Natural killer cell (primary cell): ENCODE measurements around the gene ODAM. TPM values are rescaled to one million over a fixed set of nuclear protein-coding genes. Genes with fewer than 3 reads are reported as not detected.

Source experiments
- ATAC-seq, 3 donors: fragments of 150-1000 bp in 2 of 3; fragments of 200-7000 bp in 1 of 3; cut with Tn5 transposase; 1 replicate in 1 of 3; 2 replicates in 2 of 3; pipeline ENCODE4 v1.10.0; 2021; ENCODE audit warnings: mild to moderate bottlenecking in 2 of 3, moderate library complexity in 2 of 3
- DNase-seq, 2 donors: peaks; one replicate each; pipeline versions ENCODE4 v3.0.0 to v3.0.0-alpha.2; 2013 to 2021; ENCODE audit warnings: mixed read lengths in 1 of 2
- H3K27ac ChIP-seq: one replicate; pipeline ENCODE4 v1.5.1; 2013; ENCODE audit warnings: mild to moderate bottlenecking, low read length
- H3K27me3 ChIP-seq: one replicate; pipeline ENCODE4 v1.6.1; 2013; ENCODE audit warnings: low read length; ENCODE audit not compliant: control insufficient read depth, insufficient read depth
- H3K36me3 ChIP-seq: one replicate; pipeline ENCODE4 v1.6.1; 2013; ENCODE audit warnings: low read length; ENCODE audit not compliant: control insufficient read depth, insufficient read depth
- H3K4me1 ChIP-seq: one replicate; pipeline ENCODE4 v1.6.1; 2013; ENCODE audit warnings: low read length; ENCODE audit not compliant: control insufficient read depth, insufficient read depth
- H3K4me3 ChIP-seq: one replicate; pipeline ENCODE4 v1.5.1; 2013; ENCODE audit warnings: low read length
- H3K9me3 ChIP-seq: one replicate; pipeline ENCODE4 v1.6.1; 2013; ENCODE audit warnings: low read length; ENCODE audit not compliant: control insufficient read depth, insufficient read depth
- H3K27ac Mint-ChIP-seq, 2 donors: one replicate each; pipeline ENCODE4 v1.8.0; 2022; ENCODE audit warnings: mild to moderate bottlenecking in 2 of 2, mixed read lengths in 2 of 2, moderate library complexity in 1 of 2
- H3K27me3 Mint-ChIP-seq, 2 donors: one replicate each; pipeline ENCODE4 v1.8.0; 2022; ENCODE audit warnings: low read depth in 2 of 2, mixed read lengths in 2 of 2
- H3K36me3 Mint-ChIP-seq: one replicate; pipeline ENCODE4 v1.8.0; 2022; ENCODE audit warnings: mixed read lengths
- H3K4me1 Mint-ChIP-seq, 2 donors: one replicate each; pipeline ENCODE4 v1.8.0; 2022; ENCODE audit warnings: mixed read lengths in 2 of 2
- H3K4me3 Mint-ChIP-seq: one replicate; pipeline ENCODE4 v1.8.0; 2022; ENCODE audit warnings: mild to moderate bottlenecking, moderate library complexity, mixed read lengths
- H3K9me3 Mint-ChIP-seq, 2 donors: one replicate each; pipeline ENCODE4 v1.8.0; 2022; ENCODE audit warnings: mixed read lengths in 2 of 2
- CTCF ChIP-seq: fragments of 200-600 bp; IDR thresholded peaks from one replicate; pipeline ENCODE4 v1.8.0; 2022; ENCODE audit warnings: antibody characterized with exemption
- WGBS: methylation state at CpG from one replicate; pipeline ENCODE4 v1.1.7; 2013; ENCODE audit warnings: missing lambda C conversion rate; ENCODE audit not compliant: insufficient coverage; 5-methylcytosine and 5-hydroxymethylcytosine counted together
- intact Hi-C: fragments of 100-400 bp; cut with micrococcal nuclease; formaldehyde crosslinking; loops from one replicate; pipeline ENCODE4 v1.14.2; 2022
- total RNA-seq, 4 donors: library from RNA; stranded (reverse); fragments of 120-200 nt in 1 of 4; gene quantifications; one replicate each; pipeline versions ENCODE4 v1.2.3 to v1.2.4, GENCODE V29; 2013 to 2022

ODAM gene
- total RNA-seq = not detected
- total RNA-seq (2013) = not detected

- DNase-seq (no peak), ATAC-seq (no peak)
- no peak for TF ChIP-seq CTCF
- no peaks in the 10 kb centered on the region for H3K9me3 Mint-ChIP-seq
- no peaks in the 10 kb centered on the region for H3K4me1 ChIP-seq
- H3K27ac Mint-ChIP-seq = no peak within 1 kb of the TSS
- no peak within 1 kb of the TSS for H3K4me3 ChIP-seq
- H3K36me3 Mint-ChIP-seq = no peaks in the 10 kb centered on the region
- no peaks in the 10 kb centered on the region for H3K27me3 Mint-ChIP-seq
- no peaks in the 10 kb centered on the region for H3K36me3 ChIP-seq
- intact Hi-C loops = no loop called here
- no peaks in the 10 kb centered on the region for H3K9me3 ChIP-seq
- H3K27me3 ChIP-seq = no peaks in the 10 kb centered on the region
- WGBS = 73% methylated on average over 1 of the region's 1 CpG
- H3K4me3 Mint-ChIP-seq = no peak within 1 kb of the TSS
- no peaks in the 10 kb centered on the region for H3K4me1 Mint-ChIP-seq
- no peak within 1 kb of the TSS for H3K27ac ChIP-seq
Observed at GRCh38 chr4:70195425-70195824, at the start of gene ODAM. Gene ODAM (plus strand): TSS chr4:70195725. CDS start chr4:70196544, 819 bp downstream.

- DNase-seq = no peak
Observed at GRCh38 chr4:70151271-70151670, 44.3 kb upstream of the ODAM start.

GRCh38 chr4:70152088-70152487 is 43.4 kb upstream of the ODAM start:
- no peaks in the 10 kb centered on the region for H3K27me3 Mint-ChIP-seq
- TF ChIP-seq CTCF = no peak
- H3K27me3 ChIP-seq = no peaks in the 10 kb centered on the region
- H3K36me3 ChIP-seq = no peaks in the 10 kb centered on the region
- H3K36me3 Mint-ChIP-seq = no peaks in the 10 kb centered on the region
- H3K4me3 ChIP-seq = no peak overlapping the region
- no peak overlapping the region for H3K27ac ChIP-seq
- no peak overlapping the region for H3K27ac Mint-ChIP-seq
- peaks cover 0 to 5% of the 10 kb centered on the region in 2 donors for H3K9me3 Mint-ChIP-seq
- H3K4me3 Mint-ChIP-seq = no peak overlapping the region
- no peaks in the 10 kb centered on the region for H3K4me1 Mint-ChIP-seq
- no peaks in the 10 kb centered on the region for H3K9me3 ChIP-seq
- no peak for ATAC-seq
- 77% methylated on average over 1 of the region's 2 CpGs for WGBS
- intact Hi-C loops = no loop called here
- no peaks in the 10 kb centered on the region for H3K4me1 ChIP-seq
- no peak for DNase-seq

More at GRCh38 chr4:70151271-70151670, 44.3 kb upstream of the ODAM start:
- WGBS = 80% methylated on average over 1 of the region's 3 CpGs
- no peak overlapping the region for H3K27ac Mint-ChIP-seq
- no peak overlapping the region for H3K4me3 ChIP-seq
- H3K36me3 ChIP-seq = no peaks in the 10 kb centered on the region
- H3K27me3 ChIP-seq = no peaks in the 10 kb centered on the region
- peaks cover 0 to 5% of the 10 kb centered on the region in 2 donors for H3K9me3 Mint-ChIP-seq
- no peaks in the 10 kb centered on the region for H3K36me3 Mint-ChIP-seq
- H3K4me1 ChIP-seq = no peaks in the 10 kb centered on the region
- H3K9me3 ChIP-seq = no peaks in the 10 kb centered on the region
- H3K27me3 Mint-ChIP-seq = no peaks in the 10 kb centered on the region
- no peak for TF ChIP-seq CTCF
- H3K27ac ChIP-seq = no peak overlapping the region
- ATAC-seq = no peak
- intact Hi-C loops = no loop called here
- H3K4me1 Mint-ChIP-seq = no peaks in the 10 kb centered on the region
- no peak overlapping the region for H3K4me3 Mint-ChIP-seq

- DNase-seq (no peak), ATAC-seq (no peak)
- H3K27ac ChIP-seq = no peak within 1 kb of the TSS
- WGBS = no CpG with 5 or more reads among the region's 3 CpGs
- intact Hi-C loops = no loop called here
- H3K4me1 ChIP-seq = no peaks in the 10 kb centered on the region
- Mint-ChIP-seq H3K36me3 (no peaks in the 10 kb centered on the region), H3K27ac (no peak within 1 kb of the TSS), H3K4me3 (no peak within 1 kb of the TSS), H3K27me3 (no peaks in the 10 kb centered on the region), H3K9me3 (no peaks in the 10 kb centered on the region), H3K4me1 (no peaks in the 10 kb centered on the region)
- H3K27me3 ChIP-seq = no peaks in the 10 kb centered on the region
- no peak within 1 kb of the TSS for H3K4me3 ChIP-seq
- H3K36me3 ChIP-seq = no peaks in the 10 kb centered on the region
- TF ChIP-seq CTCF = no peak
- H3K9me3 ChIP-seq = no peaks in the 10 kb centered on the region
Observed at GRCh38 chr4:70153937-70154336, 41.6 kb upstream of the ODAM start, which contains the start of gene PRR27. Gene PRR27 (plus strand): TSS chr4:70154237. CDS start chr4:70154376, 139 bp downstream.
